Activated CD8-positive, alpha-beta memory T cell treated with anti-CD3 and anti-CD28 coated beads for 48 hours (primary cell): Measurements from ENCODE around the gene SMAP1.

Experiments used
- DNase-seq, 3 experiments: peaks; one replicate each; pipeline ENCODE4 v3.0.0-alpha.2; 2020; ENCODE audit warnings: low read depth in 2 of 3, low spot score in 2 of 3

SMAP1 gene

GRCh38 chr6:70886071-70886470, 218.4 kb downstream of the SMAP1 start:
- DNase-seq = no peak

GRCh38 chr6:70886661-70887060, 219.0 kb downstream of the SMAP1 start:
- no peak for DNase-seq

GRCh38 chr6:70889270-70889669, 221.6 kb downstream of the SMAP1 start:
- DNase-seq = no peak

GRCh38 chr6:70894001-70894400, 226.3 kb downstream of the SMAP1 start:
- DNase-seq = no peak

- no peak for DNase-seq
These were observed 232.4 kb downstream of the SMAP1 start for GRCh38 chr6:70900047-70900446.

- DNase-seq = no peak
These were observed 233.6 kb downstream of the SMAP1 start for GRCh38 chr6:70901324-70901723.

GRCh38 chr6:70903665-70904452, 236.2 kb downstream of the SMAP1 start:
- DNase-seq = no peak

- DNase-seq = no peak
These were observed 238.1 kb downstream of the SMAP1 start for GRCh38 chr6:70905742-70906141.
